Measurements from ENCODE around the gene BDKRB2.

- TF ChIP-seq POLR2A (IDR thresholded peaks at IDR 0.05; ENCODE audit: low read depth, low read length) (no peak), POLR2AphosphoS5 (IDR thresholded peaks at IDR 0.05; ENCODE audit: low read depth, low read length) (no peak), TAF1 (IDR thresholded peaks at IDR 0.05; ENCODE audit: borderline replicate concordance, low read depth, low read length) (no peak)
Measured at GRCh38 chr14:96203635-96204034, 1.0 kb upstream of the BDKRB2 start.

Data from GM12892 (cell line).